HG02970 (cell line): Measurements from ENCODE around the gene BAIAP2.
"Not testable (repeated sequence)": the region's sequence is repeated elsewhere in the genome, so short reads cannot be mapped to it uniquely, and the experiment has no call there.

Source experiments
- ATAC-seq: cut with Tn5 transposase; IDR thresholded peaks from one replicate; pipeline ENCODE4 v1.9.1; 2021; ENCODE audit warnings: mild to moderate bottlenecking, moderate library complexity, moderate number of reproducible peaks; ENCODE audit not compliant: unreplicated experiment, low FRiP score

The BAIAP2 gene

GRCh38 chr17:81000631-81001357 lies 34.2 kb upstream of the BAIAP2 start:
- no peak for ATAC-seq

DNA sequence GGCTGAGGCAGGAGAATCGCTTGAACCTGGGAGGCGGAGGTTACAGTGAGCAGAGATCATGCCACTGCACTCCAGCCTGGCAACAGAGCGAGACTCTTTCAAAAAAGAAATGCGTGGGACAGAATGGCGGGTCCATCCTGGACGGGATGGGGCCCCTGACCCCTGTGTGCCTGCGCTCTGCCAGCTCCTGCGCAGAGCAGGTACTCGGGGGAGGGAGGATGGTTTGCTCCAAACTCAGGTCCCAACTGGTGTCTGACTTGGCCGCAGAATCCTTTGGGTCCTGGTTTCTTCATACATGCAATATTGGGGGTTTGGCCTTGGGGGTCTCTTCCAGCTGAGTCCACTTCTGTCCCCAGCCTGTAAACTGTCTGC lies 33.0 kb upstream of the BAIAP2 start:
- no peak for ATAC-seq

- ATAC-seq, result no peak
These were observed 32.3 kb upstream of the BAIAP2 start for GRCh38 chr17:81002409-81003361.

DNA sequence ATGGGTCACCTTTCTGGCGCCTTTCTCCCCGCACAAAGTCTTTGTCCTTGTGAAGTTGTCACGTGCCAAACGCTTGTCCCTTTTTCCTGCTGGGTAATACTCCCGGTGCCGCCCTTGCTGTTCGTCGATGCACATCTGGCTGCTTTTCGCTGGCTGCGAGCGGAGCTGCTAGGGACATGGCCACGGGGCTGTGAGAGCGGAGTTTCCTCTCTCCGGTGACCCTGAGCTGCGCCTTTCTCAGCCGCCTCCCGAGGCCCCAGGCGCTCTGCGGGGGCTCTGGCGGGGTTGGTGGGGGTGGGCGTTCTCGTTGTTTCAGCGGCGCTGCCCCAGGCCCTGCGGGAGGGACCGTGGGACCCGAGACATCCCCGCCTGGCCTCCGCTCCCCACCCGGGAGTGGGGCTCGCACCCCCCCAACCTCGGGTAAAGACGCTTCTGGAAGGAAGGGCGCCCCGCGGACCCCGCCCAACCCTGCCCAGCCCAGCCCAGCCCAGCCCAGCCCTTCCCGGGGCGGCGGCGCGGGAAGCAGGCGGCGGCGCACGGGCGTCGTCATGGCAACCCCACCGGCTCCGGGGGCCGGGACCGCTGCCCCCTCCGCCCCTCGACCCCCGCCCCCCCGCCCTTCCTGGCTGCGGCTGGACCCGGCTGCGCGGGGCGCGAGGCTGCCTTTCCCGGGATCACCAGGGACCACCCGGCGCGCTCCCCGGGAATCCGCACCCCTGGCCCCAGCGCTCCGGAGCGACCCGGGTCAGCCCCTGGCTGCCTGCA lies 31.1 kb upstream of the BAIAP2 start:
- no peak for ATAC-seq

DNA sequence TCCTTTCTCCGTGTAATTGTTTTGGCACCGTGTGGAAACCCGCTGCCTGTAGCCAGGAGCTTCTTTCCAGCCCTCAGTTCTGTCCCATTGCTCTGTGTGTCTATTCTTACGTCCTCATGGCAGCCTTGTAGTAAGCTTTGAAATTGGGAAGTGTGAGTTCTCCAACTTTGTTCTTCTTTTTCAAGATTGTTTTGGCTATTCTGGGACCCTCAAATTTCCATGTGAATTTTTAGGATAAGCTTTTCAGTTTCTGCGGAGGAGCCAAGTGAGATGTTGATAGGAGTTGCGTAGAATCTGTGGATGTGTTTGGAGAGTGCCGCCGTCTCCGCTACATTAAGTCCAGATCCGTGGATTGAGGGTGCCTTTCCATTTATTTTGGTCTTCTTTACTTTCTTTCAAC lies 28.1 kb upstream of the BAIAP2 start:
- no peak for ATAC-seq

DNA sequence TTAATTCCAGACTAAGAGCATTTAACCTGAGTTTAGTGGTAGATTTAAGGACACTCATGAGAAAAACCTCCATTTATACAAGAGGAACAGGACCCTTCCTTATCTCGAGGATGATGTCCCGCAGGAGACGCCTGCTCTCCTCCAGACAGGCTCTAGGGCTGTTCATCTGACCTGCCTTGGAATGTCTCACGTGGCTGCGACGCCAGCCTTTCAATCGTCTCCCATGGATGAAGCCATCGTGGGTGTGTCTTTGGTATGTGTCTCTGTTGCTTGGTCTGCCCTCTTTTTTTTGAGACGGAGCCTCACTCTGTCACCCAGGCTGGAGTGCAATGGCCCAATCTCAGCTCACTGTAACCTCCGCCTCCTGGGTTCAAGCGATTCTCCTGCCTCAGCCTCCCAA lies 26.8 kb upstream of the BAIAP2 start:
- no peak for ATAC-seq

DNA sequence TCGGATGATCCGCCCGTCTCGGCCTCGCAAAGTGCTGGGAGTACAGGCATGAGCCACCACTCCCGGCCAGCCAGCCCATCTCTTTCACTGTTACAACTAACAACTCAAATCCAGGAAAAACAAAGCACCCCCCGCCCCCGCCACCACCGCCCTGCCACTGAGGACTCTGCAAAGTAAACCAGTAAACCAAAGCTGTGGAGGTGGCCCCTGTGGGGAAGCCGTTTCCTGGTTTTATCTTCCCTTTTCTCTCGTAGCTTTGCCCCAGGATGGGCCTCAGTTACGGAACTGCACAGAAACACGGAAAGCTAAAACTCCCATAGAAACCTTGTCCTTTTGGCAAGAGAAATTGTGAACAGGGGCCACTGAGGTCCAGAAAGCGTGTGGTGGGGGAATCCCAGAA lies 25.8 kb upstream of the BAIAP2 start:
- no peak for ATAC-seq

GRCh38 chr17:81010935-81011334 lies 24.0 kb upstream of the BAIAP2 start:
- ATAC-seq, result no peak

GRCh38 chr17:81011951-81012350 lies 23.0 kb upstream of the BAIAP2 start:
- no peak for ATAC-seq

DNA sequence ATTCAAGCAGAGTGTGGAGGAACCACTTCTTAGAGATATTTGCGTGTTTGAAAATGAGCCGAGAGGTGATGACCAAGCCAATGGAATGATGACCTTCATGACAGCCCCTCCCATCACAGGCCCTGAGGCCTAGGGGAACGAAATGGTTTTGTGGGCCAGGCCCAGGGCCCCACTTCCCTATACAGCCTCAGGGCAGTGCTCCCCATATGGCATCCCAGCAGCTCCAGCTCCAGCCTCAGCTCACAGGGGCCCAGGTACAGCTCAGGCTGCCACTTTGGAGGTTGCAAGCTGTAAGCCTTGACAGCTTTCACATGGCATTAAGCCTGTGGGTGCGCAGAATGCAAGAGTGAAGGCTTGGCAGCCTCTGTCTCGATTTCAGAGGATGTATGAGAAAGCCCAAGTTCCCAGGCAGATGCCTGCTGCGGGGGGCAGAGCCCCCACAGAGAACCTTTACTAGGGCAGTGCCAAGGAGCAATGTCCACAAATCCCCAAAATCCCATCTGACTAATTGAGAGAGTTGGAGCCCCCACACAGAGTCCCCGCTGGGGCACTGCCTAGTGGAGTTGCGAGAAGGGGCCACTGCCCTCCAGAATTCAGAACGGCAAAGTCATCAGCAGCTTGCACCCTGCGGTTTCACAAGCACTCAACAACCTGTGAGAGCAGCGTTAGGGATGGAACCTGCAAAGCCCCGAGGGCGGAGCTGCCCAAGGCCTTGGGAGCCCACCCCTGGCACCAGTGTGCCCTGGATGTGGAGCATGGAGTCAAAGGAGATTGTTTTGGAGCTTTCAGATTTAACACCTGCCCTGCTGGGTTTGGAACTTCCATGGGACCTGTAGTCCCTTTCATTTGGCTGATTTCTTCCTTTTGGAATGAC lies 22.1 kb upstream of the BAIAP2 start:
- no peak for ATAC-seq

DNA sequence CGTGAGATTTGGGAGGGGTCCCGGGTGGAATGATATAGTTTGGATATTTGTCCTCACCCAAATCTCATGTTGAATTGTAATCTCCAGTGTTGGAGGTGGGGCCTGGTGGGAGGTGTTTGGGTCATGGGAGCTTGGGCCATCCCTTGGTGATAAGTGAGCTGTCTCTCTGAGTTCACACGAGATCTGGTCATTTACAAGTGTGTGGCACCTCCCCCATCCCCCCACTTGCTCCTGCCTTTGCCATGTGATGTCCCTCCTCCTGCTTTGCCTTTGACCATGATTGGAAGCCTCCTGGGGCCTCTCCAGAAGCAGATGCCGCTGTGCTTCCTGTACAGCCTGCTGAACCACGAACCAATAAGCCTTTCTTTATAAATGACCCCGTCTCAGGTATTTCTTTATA lies 21.3 kb upstream of the BAIAP2 start:
- ATAC-seq, result no peak

DNA sequence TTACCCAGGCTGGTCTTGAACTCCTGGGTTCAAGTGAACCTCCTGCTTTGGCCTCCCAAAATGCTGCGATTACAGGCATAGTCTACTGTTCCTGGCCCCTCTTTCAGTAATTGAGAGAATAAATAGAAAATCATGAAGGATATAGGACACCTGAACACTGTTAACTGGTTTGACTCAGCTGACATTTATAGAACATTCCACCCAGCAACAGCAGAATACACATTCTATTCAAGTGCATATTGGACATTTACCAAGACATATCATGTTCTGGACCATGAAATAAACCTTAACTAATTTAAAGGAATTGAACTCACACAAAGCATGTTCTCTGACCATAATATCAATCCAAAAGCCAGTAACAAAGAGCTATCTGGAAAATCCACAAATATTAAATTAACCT lies 19.8 kb upstream of the BAIAP2 start:
- ATAC-seq, result no peak

- no peak for ATAC-seq
These were observed 18.4 kb upstream of the BAIAP2 start for GRCh38 chr17:81016575-81016974.

- not testable (repeated sequence) for ATAC-seq
These were observed 17.6 kb upstream of the BAIAP2 start for GRCh38 chr17:81017330-81017729.

GRCh38 chr17:81018044-81018802 lies 16.7 kb upstream of the BAIAP2 start:
- no peak for ATAC-seq

GRCh38 chr17:81019563-81020442 lies 15.1 kb upstream of the BAIAP2 start:
- ATAC-seq, result no peak

GRCh38 chr17:81020443-81020766 lies 14.5 kb upstream of the BAIAP2 start:
- ATAC-seq, result no peak

GRCh38 chr17:81020767-81021497 lies 14.0 kb upstream of the BAIAP2 start:
- no peak for ATAC-seq
